OCI-LY3 (cell line): ENCODE measurements around the gene ZNF12.

Experiments
- EZH2phosphoT487 ChIP-seq: fragments of 200-600 bp; shearing (Covaris generic); IDR thresholded peaks from 2 replicates; pipeline ENCODE4 v1.6.1; 2018; ENCODE audit warnings: antibody characterized with exemption, mixed run types, low read depth
- TF ChIP-seq, protein P1 (sequence below): fragments of 200-600, 300-600 bp; sonication (generic); IDR thresholded peaks from 2 replicates; pipeline ENCODE4 v1.5.1; 2014; ENCODE audit warnings: antibody characterized with exemption, low read length, low read depth

- TF ChIP-seq, protein P1, sequence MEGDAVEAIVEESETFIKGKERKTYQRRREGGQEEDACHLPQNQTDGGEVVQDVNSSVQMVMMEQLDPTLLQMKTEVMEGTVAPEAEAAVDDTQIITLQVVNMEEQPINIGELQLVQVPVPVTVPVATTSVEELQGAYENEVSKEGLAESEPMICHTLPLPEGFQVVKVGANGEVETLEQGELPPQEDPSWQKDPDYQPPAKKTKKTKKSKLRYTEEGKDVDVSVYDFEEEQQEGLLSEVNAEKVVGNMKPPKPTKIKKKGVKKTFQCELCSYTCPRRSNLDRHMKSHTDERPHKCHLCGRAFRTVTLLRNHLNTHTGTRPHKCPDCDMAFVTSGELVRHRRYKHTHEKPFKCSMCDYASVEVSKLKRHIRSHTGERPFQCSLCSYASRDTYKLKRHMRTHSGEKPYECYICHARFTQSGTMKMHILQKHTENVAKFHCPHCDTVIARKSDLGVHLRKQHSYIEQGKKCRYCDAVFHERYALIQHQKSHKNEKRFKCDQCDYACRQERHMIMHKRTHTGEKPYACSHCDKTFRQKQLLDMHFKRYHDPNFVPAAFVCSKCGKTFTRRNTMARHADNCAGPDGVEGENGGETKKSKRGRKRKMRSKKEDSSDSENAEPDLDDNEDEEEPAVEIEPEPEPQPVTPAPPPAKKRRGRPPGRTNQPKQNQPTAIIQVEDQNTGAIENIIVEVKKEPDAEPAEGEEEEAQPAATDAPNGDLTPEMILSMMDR, result no peak
- no peak for TF ChIP-seq EZH2phosphoT487
These were observed 59.7 kb downstream of the ZNF12 start for GRCh38 chr7:6647080-6647479.
